HPDE6-E6E7 (cell line): Measurements from ENCODE around the gene GLCE.
"Not testable (repeated sequence)": the region's sequence is repeated elsewhere in the genome, so short reads cannot be mapped to it uniquely, and the experiment has no call there.

Source experiments
- DNase-seq: peaks from one replicate; pipeline ENCODE4 v3.0.0; 2011; ENCODE audit warnings: missing footprints; ENCODE audit errors: extremely low spot score

The GLCE gene

GRCh38 chr15:69298697-69299441, 138.4 kb downstream of the GLCE start, which contains the start of gene PAQR5:
Gene PAQR5 (plus strand): TSS chr15:69298912. CDS start chr15:69360081, 61,169 bp downstream.
- no peak for DNase-seq

- DNase-seq, result no peak
These were observed 139.0 kb downstream of the GLCE start for GRCh38 chr15:69299451-69299886.

GRCh38 chr15:69299943-69300588, 139.6 kb downstream of the GLCE start:
- DNase-seq, result no peak

GRCh38 chr15:69301101-69301500, 140.7 kb downstream of the GLCE start:
- not testable (repeated sequence) for DNase-seq

- DNase-seq, result not testable (repeated sequence)
These were observed 141.7 kb downstream of the GLCE start for GRCh38 chr15:69302087-69302486.

- no peak for DNase-seq
These were observed 142.5 kb downstream of the GLCE start for GRCh38 chr15:69302929-69303328.

- no peak for DNase-seq
These were observed 143.1 kb downstream of the GLCE start for GRCh38 chr15:69303337-69304181.

GRCh38 chr15:69304182-69304545, 143.7 kb downstream of the GLCE start:
- peak; percentile 74 for DNase-seq

- peak; percentile 23 for DNase-seq
These were observed 144.9 kb downstream of the GLCE start for GRCh38 chr15:69305204-69305931.

- DNase-seq, result no peak
These were observed 145.6 kb downstream of the GLCE start for GRCh38 chr15:69305933-69306568.

GRCh38 chr15:69307939-69308338, 147.5 kb downstream of the GLCE start:
- no peak for DNase-seq

GRCh38 chr15:69308949-69309348, 148.5 kb downstream of the GLCE start:
- DNase-seq, result no peak

GRCh38 chr15:69311319-69311721, 150.9 kb downstream of the GLCE start:
- DNase-seq, result no peak

- no peak for DNase-seq
These were observed 153.1 kb downstream of the GLCE start for GRCh38 chr15:69313432-69314000.

GRCh38 chr15:69314131-69314530, 153.7 kb downstream of the GLCE start:
- DNase-seq, result no peak

GRCh38 chr15:69314736-69315135, 154.3 kb downstream of the GLCE start:
- DNase-seq, result no peak

- no peak for DNase-seq
These were observed 155.1 kb downstream of the GLCE start for GRCh38 chr15:69315402-69316110.

- no peak for DNase-seq
These were observed 155.9 kb downstream of the GLCE start for GRCh38 chr15:69316291-69316690.

GRCh38 chr15:69317392-69317841, 157.0 kb downstream of the GLCE start:
- no peak for DNase-seq

GRCh38 chr15:69318033-69318432, 157.6 kb downstream of the GLCE start:
- DNase-seq, result no peak
